OCI-M1 (cell line): ENCODE measurements around the gene ADAM20.
"Not testable (repeated sequence)": the region's sequence is repeated elsewhere in the genome, so short reads cannot be mapped to it uniquely, and the experiment has no call there.

Source experiments
- DNase-seq: peaks from one replicate; lab custom pipeline; 2025; lab: John Stamatoyannopoulos, UW

The ADAM20 gene

GRCh38 chr14:70534904-70535303, at the start of gene ADAM20:
Gene ADAM20, minus strand, starts transcription at chr14:70535004. Its CDS starts 10,247 bp downstream, at chr14:70524757.
- no peak for DNase-seq

GRCh38 chr14:70576891-70577290, 42.1 kb upstream of the ADAM20 start:
- no peak for DNase-seq

GRCh38 chr14:70573050-70573449, 38.2 kb upstream of the ADAM20 start:
- no peak for DNase-seq

GRCh38 chr14:70571139-70571538, 36.3 kb upstream of the ADAM20 start:
- no peak for DNase-seq

- peak; percentile 46 for DNase-seq
These were observed 33.0 kb upstream of the ADAM20 start for GRCh38 chr14:70567791-70568190.

GRCh38 chr14:70563869-70564268, 29.1 kb upstream of the ADAM20 start:
- DNase-seq = no peak

GRCh38 chr14:70563417-70563816, 28.6 kb upstream of the ADAM20 start:
- DNase-seq = no peak

GRCh38 chr14:70558356-70558755, 23.6 kb upstream of the ADAM20 start:
- DNase-seq = peak; percentile 33

GRCh38 chr14:70555890-70556289, 21.1 kb upstream of the ADAM20 start:
- no peak for DNase-seq

GRCh38 chr14:70538087-70538486, 3.3 kb upstream of the ADAM20 start:
- no peak for DNase-seq

- DNase-seq = no peak
These were observed 2.0 kb upstream of the ADAM20 start for GRCh38 chr14:70536830-70537229.

GRCh38 chr14:70530417-70530816, 4.4 kb downstream of the ADAM20 start:
- DNase-seq = no peak

GRCh38 chr14:70527501-70528105, 7.2 kb downstream of the ADAM20 start:
- peak; percentile 16 for DNase-seq

GRCh38 chr14:70525691-70526090, 9.1 kb downstream of the ADAM20 start:
- no peak for DNase-seq

GRCh38 chr14:70515811-70516210, 19.0 kb downstream of the ADAM20 start:
- DNase-seq = no peak

GRCh38 chr14:70514168-70515069, 20.4 kb downstream of the ADAM20 start:
- DNase-seq = peak; percentile 43

GRCh38 chr14:70498191-70498590, 36.6 kb downstream of the ADAM20 start:
- DNase-seq = no peak

GRCh38 chr14:70489579-70490200, 45.1 kb downstream of the ADAM20 start:
- no peak for DNase-seq

GRCh38 chr14:70477356-70478105, 57.3 kb downstream of the ADAM20 start:
- not testable (repeated sequence) for DNase-seq

GRCh38 chr14:70475459-70475858, 59.3 kb downstream of the ADAM20 start:
- not testable (repeated sequence) for DNase-seq

- DNase-seq = no peak
These were observed 61.0 kb downstream of the ADAM20 start for GRCh38 chr14:70473825-70474224.
